A673 (cell line): ENCODE data around the gene PDCD10. TPM values are rescaled to one million over a fixed set of nuclear protein-coding genes. Genes with fewer than 3 reads are reported as not detected.

Experiments used
- BruUV-seq: library from RNA; stranded (reverse); fragments of 400-500 nt; replicated peaks from 2 replicates; lab custom pipeline; 2021; lab: Mats Ljungman, UMichigan
- CTCF ChIA-PET: fragments of 300-600 bp; sonication (Branson Sonifier 250); formaldehyde crosslinking; loops from one replicate; lab custom pipeline; 2022; ENCODE audit warnings: antibody characterized with exemption; lab: Charles Lee
- POLR2A ChIA-PET: fragments of 300-600 bp; sonication (Branson Sonifier 250); formaldehyde crosslinking; loops from one replicate; lab custom pipeline; 2022; ENCODE audit warnings: antibody characterized with exemption; ENCODE audit not compliant: low non-redundant PET; lab: Charles Lee
- DNase-seq: peaks from one replicate; pipeline ENCODE4 v3.0.0-alpha.2; 2015; ENCODE audit warnings: low spot score
- H3K27ac ChIP-seq: fragments of 200-600 bp; sonication (generic); 2 replicates; pipeline ENCODE4 v1.5.1; 2016; ENCODE audit warnings: mixed run types, low read depth, mild to moderate bottlenecking, mixed read lengths, antibody characterized with exemption, low read length; ENCODE audit not compliant: poor library complexity, severe bottlenecking
- H3K27me3 ChIP-seq: fragments of 200-600 bp; sonication (generic); replicated peaks from 2 replicates; pipeline ENCODE4 v1.6.1; 2017; ENCODE audit warnings: mixed run types, low read depth, mild to moderate bottlenecking, mixed read lengths, antibody characterized with exemption, low read length; ENCODE audit not compliant: insufficient read depth, poor library complexity
- H3K36me3 ChIP-seq: fragments of 200-600 bp; sonication (generic); 2 replicates; pipeline ENCODE4 v1.6.1; 2016; ENCODE audit warnings: mixed run types, mild to moderate bottlenecking, mixed read lengths, antibody characterized with exemption, low read length; ENCODE audit not compliant: insufficient read depth, poor library complexity, severe bottlenecking
- H3K4me1 ChIP-seq: fragments of 200-600 bp; sonication (generic); 2 replicates; pipeline ENCODE4 v1.6.1; 2017; ENCODE audit warnings: mixed run types, mild to moderate bottlenecking, mixed read lengths, antibody characterized with exemption, low read length; ENCODE audit not compliant: insufficient read depth, poor library complexity, severe bottlenecking
- H3K4me3 ChIP-seq: fragments of 200-600 bp; sonication (generic); 2 replicates; pipeline ENCODE4 v1.5.1; 2016; ENCODE audit warnings: low read depth, mixed run types, mild to moderate bottlenecking, mixed read lengths, low read length; ENCODE audit not compliant: poor library complexity, severe bottlenecking
- H3K9me3 ChIP-seq: fragments of 200-600 bp; sonication (generic); 2 replicates; pipeline ENCODE4 v1.6.1; 2016; ENCODE audit warnings: mixed run types, low read depth, mild to moderate bottlenecking, mixed read lengths, antibody characterized with exemption, low read length; ENCODE audit not compliant: poor library complexity, severe bottlenecking
- EZH2 ChIP-seq: fragments of 200-600 bp; sonication (generic); IDR thresholded peaks from 2 replicates; pipeline ENCODE4 v1.6.1; 2017; ENCODE audit warnings: borderline replicate concordance, low read depth, mild to moderate bottlenecking, mixed read lengths, antibody characterized with exemption, low read length; ENCODE audit not compliant: poor library complexity, severe bottlenecking
- intact Hi-C: fragments of 100-400 bp; cut with micrococcal nuclease; formaldehyde crosslinking; loops from one replicate; pipeline ENCODE4 v1.10.0; 2022; ENCODE audit not compliant: unreplicated experiment
- total RNA-seq: library from RNA; stranded (reverse); gene quantifications from 2 replicates; pipeline ENCODE4 v1.2.3, GENCODE V29; 2021
- TF ChIP-seq, protein P1 (sequence below): fragments of 300-800, 200-600 bp; sonication (generic); conservative IDR thresholded peaks from 2 replicates; pipeline ENCODE4 v1.5.1; 2017; ENCODE audit warnings: low read depth, mild to moderate bottlenecking, antibody characterized with exemption, low read length, moderate library complexity, mixed read lengths

Gene PDCD10
- total RNA-seq, 1 experiment from 2014 or later, result 47.0 TPM

DNA sequence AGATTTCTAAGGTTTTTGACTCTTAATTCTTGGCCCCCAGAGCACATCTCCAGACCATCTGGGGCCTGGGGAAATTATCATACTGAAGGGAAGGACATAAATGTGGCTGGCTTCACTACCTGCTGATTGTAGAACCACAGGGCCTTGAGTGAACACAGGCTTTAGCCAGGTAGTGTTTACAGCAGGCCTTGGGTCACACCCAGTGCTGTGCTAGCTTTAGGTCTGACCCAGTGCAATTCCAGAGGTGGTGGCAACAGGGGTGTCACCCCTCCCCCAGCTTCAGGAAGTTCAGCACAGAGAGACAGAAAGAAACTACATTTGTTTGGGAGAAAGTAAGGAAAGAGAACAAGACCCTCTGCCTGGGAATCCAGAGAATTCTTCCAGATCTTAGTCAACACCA, 24.1 kb downstream of the PDCD10 start:
- Histone ChIP-seq H3K9me3 (no peaks in the 10 kb centered on the region), H3K4me1 (no peaks in the 10 kb centered on the region), H3K4me3 (no peak overlapping the region), H3K27me3 (no peaks in the 10 kb centered on the region), H3K27ac (no peak overlapping the region), H3K36me3 (no peaks in the 10 kb centered on the region)
- ChIA-PET POLR2A (no interaction called here), CTCF (no interaction called here)
- TF ChIP-seq EZH2, result no peak
- TF ChIP-seq, protein P1, sequence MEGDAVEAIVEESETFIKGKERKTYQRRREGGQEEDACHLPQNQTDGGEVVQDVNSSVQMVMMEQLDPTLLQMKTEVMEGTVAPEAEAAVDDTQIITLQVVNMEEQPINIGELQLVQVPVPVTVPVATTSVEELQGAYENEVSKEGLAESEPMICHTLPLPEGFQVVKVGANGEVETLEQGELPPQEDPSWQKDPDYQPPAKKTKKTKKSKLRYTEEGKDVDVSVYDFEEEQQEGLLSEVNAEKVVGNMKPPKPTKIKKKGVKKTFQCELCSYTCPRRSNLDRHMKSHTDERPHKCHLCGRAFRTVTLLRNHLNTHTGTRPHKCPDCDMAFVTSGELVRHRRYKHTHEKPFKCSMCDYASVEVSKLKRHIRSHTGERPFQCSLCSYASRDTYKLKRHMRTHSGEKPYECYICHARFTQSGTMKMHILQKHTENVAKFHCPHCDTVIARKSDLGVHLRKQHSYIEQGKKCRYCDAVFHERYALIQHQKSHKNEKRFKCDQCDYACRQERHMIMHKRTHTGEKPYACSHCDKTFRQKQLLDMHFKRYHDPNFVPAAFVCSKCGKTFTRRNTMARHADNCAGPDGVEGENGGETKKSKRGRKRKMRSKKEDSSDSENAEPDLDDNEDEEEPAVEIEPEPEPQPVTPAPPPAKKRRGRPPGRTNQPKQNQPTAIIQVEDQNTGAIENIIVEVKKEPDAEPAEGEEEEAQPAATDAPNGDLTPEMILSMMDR, result no peak
- no TSS peak for BruUV-seq
- intact Hi-C loops, result no loop called here
- no peak for DNase-seq

DNA sequence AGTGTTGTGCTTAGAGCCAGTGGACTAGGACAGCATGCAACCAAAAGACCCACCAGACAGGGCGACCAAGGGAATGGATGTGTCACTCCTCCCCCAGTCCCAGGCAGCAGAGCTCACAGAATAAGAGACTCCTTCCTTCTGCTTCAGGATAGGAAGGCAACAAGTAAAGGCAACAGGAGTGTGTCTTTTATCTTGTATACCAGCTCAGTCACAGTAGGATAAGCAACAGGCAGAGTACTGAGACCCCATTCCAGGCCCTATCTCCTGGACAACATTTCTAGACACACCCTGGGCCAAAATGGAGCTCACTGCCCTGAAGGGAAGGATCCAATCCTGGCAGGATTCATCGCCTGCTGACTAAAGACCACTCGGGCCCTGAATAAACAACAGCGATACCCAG, 25.0 kb downstream of the PDCD10 start:
- no peaks in the 10 kb centered on the region for H3K27me3 ChIP-seq
- intact Hi-C loops, result no loop called here
- no peaks in the 10 kb centered on the region for H3K4me1 ChIP-seq
- ChIA-PET POLR2A (no interaction called here), CTCF (no interaction called here)
- no peak overlapping the region for H3K27ac ChIP-seq
- no peaks in the 10 kb centered on the region for H3K9me3 ChIP-seq
- no peak overlapping the region for H3K4me3 ChIP-seq
- no peaks in the 10 kb centered on the region for H3K36me3 ChIP-seq
- no peak for DNase-seq
- no peak for TF ChIP-seq EZH2
- BruUV-seq, result no TSS peak

DNA sequence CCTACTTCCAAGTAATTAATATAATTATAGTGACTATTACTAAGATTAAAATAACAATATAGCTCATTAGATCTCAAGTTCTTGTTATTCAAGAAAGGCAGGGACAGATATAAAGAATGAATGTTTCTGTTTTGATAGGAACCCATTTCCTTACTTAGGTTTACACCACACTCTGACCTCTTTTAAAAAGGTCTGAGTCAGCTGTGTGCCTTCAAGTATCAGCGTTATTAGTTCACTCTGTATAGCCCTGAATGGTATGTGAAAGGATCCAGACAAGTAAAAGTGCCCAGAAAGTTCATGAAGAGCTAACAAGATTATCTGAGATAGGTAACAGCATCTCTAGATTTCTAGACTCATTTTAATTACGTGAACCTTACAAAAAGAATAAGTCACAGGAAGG, 28.9 kb downstream of the PDCD10 start:
- H3K36me3 ChIP-seq, result no peaks in the 10 kb centered on the region
- no peaks in the 10 kb centered on the region for H3K9me3 ChIP-seq
- no peaks in the 10 kb centered on the region for H3K4me1 ChIP-seq
- CTCF ChIA-PET, result no interaction called here
- DNase-seq, result no peak
- BruUV-seq, result no TSS peak
- intact Hi-C loops, result no loop called here
- H3K27me3 ChIP-seq, result no peaks in the 10 kb centered on the region
- no peak for TF ChIP-seq EZH2
- TF ChIP-seq, protein P1, result no peak
- H3K27ac ChIP-seq, result no peak overlapping the region
- POLR2A ChIA-PET, result no interaction called here
- no peak overlapping the region for H3K4me3 ChIP-seq

DNA sequence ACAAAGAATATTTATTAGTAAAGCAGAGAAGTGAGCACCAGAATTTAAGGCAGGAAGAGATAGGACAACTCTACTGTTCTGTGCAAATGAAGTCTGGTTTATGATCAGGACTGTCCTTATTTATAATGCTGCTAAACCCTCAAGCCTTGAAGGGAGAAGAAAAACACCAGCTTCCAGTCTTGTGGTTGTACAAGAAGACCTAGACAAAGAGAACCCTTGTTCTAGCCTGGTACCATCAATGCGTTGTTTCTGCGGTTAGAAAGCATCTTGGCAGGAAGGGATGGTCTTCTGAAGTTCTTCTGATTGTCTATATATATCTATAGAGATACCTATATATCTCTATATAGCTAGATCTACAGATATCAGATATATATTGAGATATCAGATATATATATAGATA, 33.8 kb downstream of the PDCD10 start:
- H3K4me3 ChIP-seq, result no peak overlapping the region
- no peaks in the 10 kb centered on the region for H3K9me3 ChIP-seq
- POLR2A ChIA-PET, result no interaction called here
- H3K36me3 ChIP-seq, result peaks cover 6% of the 10 kb centered on the region
- BruUV-seq, result no TSS peak
- no peak for TF ChIP-seq EZH2
- TF ChIP-seq, protein P1, result no peak
- intact Hi-C loops, result no loop called here
- no peak for DNase-seq
- no peak overlapping the region for H3K27ac ChIP-seq
- no peaks in the 10 kb centered on the region for H3K27me3 ChIP-seq
- CTCF ChIA-PET, result no interaction called here
- H3K4me1 ChIP-seq, result peaks cover 8% of the 10 kb centered on the region
